ENCODE results near the gene PITPNC1. TPM values are rescaled to one million over a fixed set of nuclear protein-coding genes. Genes with fewer than 3 reads are reported as not detected.
A peak's percentile ranks its signal among the peaks of the same experiment; 100 is the strongest.

The PITPNC1 gene
- total and polyA plus RNA-seq, 2 of the 13 experiments (the other 11 are each of a cell fraction or from before 2014, with no cell fraction given) = 4.1 to 5.7 TPM

- Histone ChIP-seq H3K4me3 (replicated peaks in 1 of 3; ENCODE audit: insufficient read depth in 1 of 3, low read depth in 2 of 3, low read length in 3 of 3) (no peak overlapping the region), H4K20me1 (ENCODE audit: insufficient read depth, low read length) (no peaks in the 10 kb centered on the region), H3K4me2 (ENCODE audit: low read depth, low read length) (0 out of 2 replicates have a peak overlapping the region, but pooled peaks have one; percentile 9), H3K27ac (ENCODE audit: extremely low read length, insufficient read depth, low read length) (peak overlapping the region; percentile 12), H3K79me2 (ENCODE audit: insufficient read depth, low read length) (no peaks in the 10 kb centered on the region), H3K4me1 (ENCODE audit: insufficient read depth, low read length) (peaks cover 20% of the 10 kb centered on the region), H3K27me3 (ENCODE audit: control insufficient read depth in 1 of 2, insufficient read depth in 2 of 2, low read length in 2 of 2) (no peaks in the 10 kb centered on the region), H2AFZ (ENCODE audit: low read length) (no peak overlapping the region), H3K36me3 (replicated peaks in 1 of 2; ENCODE audit: control insufficient read depth in 1 of 2, insufficient read depth in 2 of 2, low read length in 2 of 2) (no peaks in the 10 kb centered on the region), H3K9me3 (ENCODE audit: low read length) (no peaks in the 10 kb centered on the region), H3K9ac (ENCODE audit: insufficient read depth, low read depth, low read length) (no peak overlapping the region)
- in situ Hi-C loops (cut with HindIII; ENCODE audit: extremely low pct_ligation_motif_present, low pct_unique_long_range_greater_than_20kb) = no loop called here
- FAIRE-seq = peak; percentile 23
- peak; percentile 66 for ATAC-seq
- DNase-seq (ENCODE audit: low spot score) = peak; percentile 21
- TF ChIP-seq HNF4A (CRISPR knock-in tag; IDR thresholded peaks at IDR 0.05) (peak; percentile 57), SKI (IDR thresholded peaks at IDR 0.05; ENCODE audit: partially characterized antibody) (no peak), MIER2 (CRISPR knock-in tag; IDR thresholded peaks at IDR 0.05) (no peak), MAFF (IDR thresholded peaks at IDR 0.05; ENCODE audit: low read depth, low read length) (no peak), LCORL (IDR thresholded peaks at IDR 0.05) (no peak), LCORL (CRISPR knock-in tag; IDR thresholded peaks at IDR 0.05) (peak; percentile 42; the same call in 1 of the 2 replicates), DNMT1 (CRISPR knock-in tag; IDR thresholded peaks at IDR 0.05) (no peak), THRA (CRISPR knock-in tag; IDR thresholded peaks at IDR 0.05; ENCODE audit: borderline replicate concordance) (peak; percentile 54; the same call in 1 of the 2 replicates), ESRRA (CRISPR knock-in tag; IDR thresholded peaks at IDR 0.05; ENCODE audit: low read depth) (0 out of 2 replicates have a peak, but pooled peaks have one; percentile 21)
- 9% methylated on average over 6 of the region's 6 CpGs for WGBS (ENCODE audit: low lambda C conversion rate)
- intact Hi-C loops (cut with micrococcal nuclease; ENCODE audit: unreplicated experiment) = no loop called here
- ChIA-PET POLR2A (interaction anchor here (1.4 to 2.2 kb wide), 2 partner anchors 9 to 11 kb away, joined by 4 to 7 read pairs; no protein-coding TSS in a partner anchor), CTCF (ENCODE audit: low intra/inter-chr PET ratio, low total read pairs) (no interaction called here)
- no TSS peak for BruUV-seq (replicated peaks)
These were observed 271.2 kb downstream of the PITPNC1 start for GRCh38 chr17:67648032-67648905.
